Activated naive CD8-positive, alpha-beta T cell treated with anti-CD3 and anti-CD28 coated beads for 36 hours (primary cell): ENCODE results near the gene CYB561D1. TPM values are rescaled to one million over a fixed set of nuclear protein-coding genes. Genes with fewer than 3 reads are reported as not detected.

ENCODE experiments used
- DNase-seq: peaks from one replicate; pipeline ENCODE4 v3.0.0; 2021
- H3K27ac Mint-ChIP-seq: one replicate; pipeline ENCODE4 v1.8.0; 2022; ENCODE audit warnings: mild to moderate bottlenecking, moderate library complexity, mixed read lengths
- H3K27me3 Mint-ChIP-seq: one replicate; pipeline ENCODE4 v1.8.0; 2022; ENCODE audit warnings: mild to moderate bottlenecking, mixed read lengths
- H3K36me3 Mint-ChIP-seq: one replicate; pipeline ENCODE4 v1.8.0; 2021; ENCODE audit warnings: mild to moderate bottlenecking, mixed read lengths
- H3K4me1 Mint-ChIP-seq: one replicate; pipeline ENCODE4 v1.8.0; 2021; ENCODE audit warnings: mixed read lengths
- H3K4me3 Mint-ChIP-seq: one replicate; pipeline ENCODE4 v1.8.0; 2022; ENCODE audit warnings: mild to moderate bottlenecking, moderate library complexity, mixed read lengths
- H3K9me3 Mint-ChIP-seq: one replicate; pipeline ENCODE4 v1.8.0; 2022; ENCODE audit warnings: mixed read lengths
- total RNA-seq, 2 experiments: library from RNA; stranded (reverse); gene quantifications; one replicate each; pipeline ENCODE4 v1.2.3, GENCODE V29; 2021

Gene CYB561D1
- total RNA-seq, 2 experiments from 2014 or later: 6.3 to 8.1 TPM

GRCh38 chr1:109527846-109528695, 34.2 kb downstream of the CYB561D1 start:
- Mint-ChIP-seq H3K27me3 (no peaks in the 10 kb centered on the region), H3K36me3 (no peaks in the 10 kb centered on the region), H3K27ac (no peak overlapping the region), H3K9me3 (no peaks in the 10 kb centered on the region), H3K4me1 (peaks cover 20% of the 10 kb centered on the region), H3K4me3 (no peak overlapping the region)
- DNase-seq: no peak

GRCh38 chr1:109528712-109529111, 34.8 kb downstream of the CYB561D1 start:
- Mint-ChIP-seq H3K27ac (no peak overlapping the region), H3K9me3 (no peaks in the 10 kb centered on the region), H3K4me3 (no peak overlapping the region), H3K36me3 (no peaks in the 10 kb centered on the region), H3K4me1 (peaks cover 20% of the 10 kb centered on the region), H3K27me3 (no peaks in the 10 kb centered on the region)
- no peak for DNase-seq

GRCh38 chr1:109529881-109530456, 36.1 kb downstream of the CYB561D1 start:
- H3K27ac Mint-ChIP-seq: no peak overlapping the region
- no peaks in the 10 kb centered on the region for H3K9me3 Mint-ChIP-seq
- H3K4me1 Mint-ChIP-seq: peaks cover 20% of the 10 kb centered on the region
- no peak for DNase-seq
- no peaks in the 10 kb centered on the region for H3K36me3 Mint-ChIP-seq
- no peaks in the 10 kb centered on the region for H3K27me3 Mint-ChIP-seq
- H3K4me3 Mint-ChIP-seq: no peak overlapping the region

- no peaks in the 10 kb centered on the region for H3K36me3 Mint-ChIP-seq
- H3K4me3 Mint-ChIP-seq: no peak overlapping the region
Observed at GRCh38 chr1:109530457-109531087, 36.7 kb downstream of the CYB561D1 start.

GRCh38 chr1:109531380-109531779, 37.5 kb downstream of the CYB561D1 start:
- Mint-ChIP-seq H3K9me3 (no peaks in the 10 kb centered on the region), H3K27me3 (no peaks in the 10 kb centered on the region), H3K4me3 (no peak overlapping the region), H3K36me3 (no peaks in the 10 kb centered on the region), H3K27ac (peak overlapping the region; percentile 15), H3K4me1 (peaks cover 20% of the 10 kb centered on the region)
- DNase-seq: no peak

More at GRCh38 chr1:109530457-109531087, 36.7 kb downstream of the CYB561D1 start:
- Mint-ChIP-seq H3K9me3 (no peaks in the 10 kb centered on the region), H3K27ac (no peak overlapping the region), H3K27me3 (no peaks in the 10 kb centered on the region), H3K4me1 (peaks cover 20% of the 10 kb centered on the region)
- no peak for DNase-seq

GRCh38 chr1:109531826-109532364, 38.0 kb downstream of the CYB561D1 start:
- Mint-ChIP-seq H3K4me1 (peaks cover 20% of the 10 kb centered on the region), H3K4me3 (no peak overlapping the region), H3K36me3 (no peaks in the 10 kb centered on the region), H3K9me3 (no peaks in the 10 kb centered on the region), H3K27me3 (no peaks in the 10 kb centered on the region), H3K27ac (no peak overlapping the region)
- no peak for DNase-seq

- H3K36me3 Mint-ChIP-seq: no peaks in the 10 kb centered on the region
- H3K27me3 Mint-ChIP-seq: no peaks in the 10 kb centered on the region
- H3K9me3 Mint-ChIP-seq: no peaks in the 10 kb centered on the region
- H3K4me3 Mint-ChIP-seq: peak overlapping the region; percentile 57
- peak; percentile 89 for DNase-seq
- H3K4me1 Mint-ChIP-seq: peaks cover 20% of the 10 kb centered on the region
- H3K27ac Mint-ChIP-seq: peak overlapping the region; percentile 86
Observed at GRCh38 chr1:109532365-109533136, 38.7 kb downstream of the CYB561D1 start.

GRCh38 chr1:109534307-109534858, 40.5 kb downstream of the CYB561D1 start:
- Mint-ChIP-seq H3K9me3 (no peaks in the 10 kb centered on the region), H3K36me3 (no peaks in the 10 kb centered on the region), H3K4me1 (peaks cover 20% of the 10 kb centered on the region), H3K27me3 (no peaks in the 10 kb centered on the region), H3K4me3 (no peak overlapping the region), H3K27ac (no peak overlapping the region)
- no peak for DNase-seq

- Mint-ChIP-seq H3K4me3 (no peak overlapping the region), H3K27ac (no peak overlapping the region), H3K4me1 (peaks cover 16% of the 10 kb centered on the region), H3K27me3 (no peaks in the 10 kb centered on the region), H3K36me3 (no peaks in the 10 kb centered on the region), H3K9me3 (no peaks in the 10 kb centered on the region)
- no peak for DNase-seq
Observed at GRCh38 chr1:109535481-109535880, 41.6 kb downstream of the CYB561D1 start.

GRCh38 chr1:109535971-109536491, 42.1 kb downstream of the CYB561D1 start:
- Mint-ChIP-seq H3K27ac (no peak overlapping the region), H3K27me3 (no peaks in the 10 kb centered on the region), H3K4me1 (peaks cover 12% of the 10 kb centered on the region), H3K36me3 (no peaks in the 10 kb centered on the region), H3K4me3 (no peak overlapping the region), H3K9me3 (no peaks in the 10 kb centered on the region)
- DNase-seq: no peak

- Mint-ChIP-seq H3K9me3 (no peaks in the 10 kb centered on the region), H3K4me1 (peaks cover 2% of the 10 kb centered on the region), H3K27me3 (no peaks in the 10 kb centered on the region), H3K27ac (no peak overlapping the region), H3K36me3 (no peaks in the 10 kb centered on the region), H3K4me3 (no peak overlapping the region)
- no peak for DNase-seq
Observed at GRCh38 chr1:109537450-109538178, 43.7 kb downstream of the CYB561D1 start.

GRCh38 chr1:109538827-109539555, 45.1 kb downstream of the CYB561D1 start:
- H3K4me1 Mint-ChIP-seq: no peaks in the 10 kb centered on the region
- H3K27ac Mint-ChIP-seq: no peak overlapping the region
- H3K27me3 Mint-ChIP-seq: no peaks in the 10 kb centered on the region
- no peaks in the 10 kb centered on the region for H3K36me3 Mint-ChIP-seq
- H3K4me3 Mint-ChIP-seq: no peak overlapping the region
- no peaks in the 10 kb centered on the region for H3K9me3 Mint-ChIP-seq
- no peak for DNase-seq

GRCh38 chr1:109539676-109540075, 45.8 kb downstream of the CYB561D1 start, which contains the start of gene GPR61:
Gene GPR61 (plus strand): TSS chr1:109539872. CDS start chr1:109543023, 3,151 bp downstream.
- H3K36me3 Mint-ChIP-seq: no peaks in the 10 kb centered on the region
- no peaks in the 10 kb centered on the region for H3K4me1 Mint-ChIP-seq
- no peaks in the 10 kb centered on the region for H3K9me3 Mint-ChIP-seq
- H3K27me3 Mint-ChIP-seq: no peaks in the 10 kb centered on the region
- no peak within 1 kb of the TSS for H3K4me3 Mint-ChIP-seq
- DNase-seq: no peak
- no peak within 1 kb of the TSS for H3K27ac Mint-ChIP-seq
